Measurements from ENCODE around the gene GRIP2.

The GRIP2 gene

GRCh38 chr3:14450506-14450905 lies 89.6 kb downstream of the GRIP2 start:
- DNase-seq: no peak

GRCh38 chr3:14448756-14449727 lies 91.1 kb downstream of the GRIP2 start:
- no peak for DNase-seq

- DNase-seq: no peak
These were observed 92.1 kb downstream of the GRIP2 start for GRCh38 chr3:14448063-14448462.

- DNase-seq: no peak
These were observed 93.1 kb downstream of the GRIP2 start for GRCh38 chr3:14446988-14447570.

- no peak for DNase-seq
These were observed 94.4 kb downstream of the GRIP2 start for GRCh38 chr3:14445773-14446172.

GRCh38 chr3:14444380-14444779 lies 95.8 kb downstream of the GRIP2 start:
- DNase-seq: no peak

GRCh38 chr3:14441920-14442300 lies 98.2 kb downstream of the GRIP2 start:
- no peak for DNase-seq

GRCh38 chr3:14441240-14441919 lies 98.8 kb downstream of the GRIP2 start:
- DNase-seq: no peak

- no peak for DNase-seq
These were observed 99.5 kb downstream of the GRIP2 start for GRCh38 chr3:14440531-14441239.

- DNase-seq: no peak
These were observed 100.0 kb downstream of the GRIP2 start for GRCh38 chr3:14440168-14440518.

GRCh38 chr3:14439501-14440167 lies 100.5 kb downstream of the GRIP2 start:
- no peak for DNase-seq
